Right lobe of liver (tissue), 6 donors: ENCODE results near the gene KRT17. TPM values are rescaled to one million over a fixed set of nuclear protein-coding genes. Genes with fewer than 3 reads are reported as not detected.
A peak's percentile ranks its signal among the peaks of the same experiment; 100 is the strongest.

Experiments used
- ATAC-seq, 4 donors: fragments of 200-7000 bp; cut with Tn5 transposase; one replicate each; pipeline ENCODE4 v1.9.1; 2020; ENCODE audit warnings: mild to moderate bottlenecking in 4 of 4, moderate library complexity in 4 of 4
- DNase-seq, 3 donors: peaks; one replicate each; pipeline ENCODE4 v3.0.0-alpha.2; 2020
- H3K27ac ChIP-seq, 3 donors: fragments of 200-600 bp; one replicate each; pipeline ENCODE4 v1.8.0; 2022
- H3K27me3 ChIP-seq, 2 donors: fragments of 200-600 bp; one replicate each; pipeline ENCODE4 v1.8.0; 2022
- H3K36me3 ChIP-seq, 4 donors: fragments of 200-600 bp; sonication (generic) in 1 of 4; one replicate each; pipeline versions ENCODE4 v1.5.1 to v1.8.0; 2017 to 2022; ENCODE audit warnings: control low read depth in 1 of 4
- H3K4me1 ChIP-seq, 4 donors: fragments of 200-600 bp; sonication (generic) in 1 of 4; one replicate each; pipeline versions ENCODE4 v1.5.1 to v1.8.0; 2017 to 2022; ENCODE audit warnings: control low read depth in 1 of 4
- H3K4me3 ChIP-seq, 3 donors: fragments of 200-600 bp; one replicate each; pipeline ENCODE4 v1.8.0; 2022
- H3K9me3 ChIP-seq, 4 donors: fragments of 200-600 bp; sonication (generic) in 1 of 4; one replicate each; pipeline versions ENCODE4 v1.5.1 to v1.8.0; 2017 to 2022; ENCODE audit warnings: control low read depth in 1 of 4
- CTCF ChIP-seq, 4 donors: fragments of 200-600 bp in 3 of 4; fragments of 450-650 bp in 1 of 4; IDR thresholded peaks; one replicate each; pipeline versions ENCODE4 v1.5.1 to v1.8.0; 2016 to 2022; ENCODE audit warnings: antibody characterized with exemption in 4 of 4, mild to moderate bottlenecking in 2 of 4
- POLR2A ChIP-seq: fragments of 450-650 bp; IDR thresholded peaks from one replicate; pipeline ENCODE4 v1.6.1; 2017; ENCODE audit warnings: antibody characterized with exemption, mild to moderate bottlenecking
- WGBS: methylation state at CpG from one replicate; pipeline ENCODE4 v1.1.6; 2018; ENCODE audit warnings: low coverage, low lambda C conversion rate; ENCODE audit not compliant: insufficient coverage; ENCODE audit errors: missing lambda C conversion rate; 5-methylcytosine and 5-hydroxymethylcytosine counted together
- intact Hi-C, 2 donors: fragments of 100-400 bp; cut with DNase I; formaldehyde crosslinking; loops; one replicate each; pipeline versions ENCODE4 v1.11.2 to v1.14.1; 2022
- total RNA-seq, 6 experiments: library from RNA; depleted of rRNA in 2 of 6; stranded (reverse); fragments of >200 nt in 2 of 6; fragmentation: NEBNext Ultra II Directional in 3 of 6; extraction: Animal tissue kit (Norgen Biotek cat#: 25700) in 3 of 6; gene quantifications; one replicate each; pipeline versions ENCODE4 v1.1.0 to v1.2.4, GENCODE V29; 2016 to 2023
- donor health status: DM: no; HTN: yes; CAD: no.
- donor health status: DM: no; HTN: no; CAD: no.
- donor health status: DM: no; HTN: no; CAD: no.
- donor health status: DM: no; HTN: yes; CAD: no.
- donor health status: DM: no; HTN: yes; CAD: no.

The KRT17 gene
- total RNA-seq, 6 experiments from 2014 or later: not detected

- Histone ChIP-seq H3K4me3 (no peak overlapping the region), H3K36me3 (no peaks in the 10 kb centered on the region), H3K4me1 (no peaks in the 10 kb centered on the region), H3K9me3 (no peaks in the 10 kb centered on the region), H3K27ac (no peak overlapping the region), H3K27me3 (no peaks in the 10 kb centered on the region)
- no peak for DNase-seq
- 80% methylated on average over 1 of the region's 12 CpGs for WGBS
- no peak for ATAC-seq
- TF ChIP-seq CTCF (IDR thresholded peaks at IDR 0.05): no peak
- intact Hi-C loops: loop anchor here (10.0 kb wide), 3 partner anchors 103 to 853 kb away; no protein-coding TSS in a partner anchor
Measured at GRCh38 chr17:41657936-41658335, 33.6 kb upstream of the KRT17 start.

GRCh38 chr17:41657176-41657754 lies 32.9 kb upstream of the KRT17 start:
- H3K4me1 ChIP-seq: no peaks in the 10 kb centered on the region
- DNase-seq (no peak), ATAC-seq (no peak)
- no peaks in the 10 kb centered on the region for H3K36me3 ChIP-seq
- TF ChIP-seq CTCF (IDR thresholded peaks at IDR 0.05): no peak
- TF ChIP-seq POLR2A: no peak
- WGBS: no CpG with 5 or more reads among the region's 16 CpGs
- no peak overlapping the region for H3K27ac ChIP-seq
- H3K27me3 ChIP-seq: no peaks in the 10 kb centered on the region
- intact Hi-C loops: loop anchor here (10.0 kb wide), 3 partner anchors 102 to 852 kb away; no protein-coding TSS in a partner anchor
- no peaks in the 10 kb centered on the region for H3K9me3 ChIP-seq
- H3K4me3 ChIP-seq: no peak overlapping the region

DNA sequence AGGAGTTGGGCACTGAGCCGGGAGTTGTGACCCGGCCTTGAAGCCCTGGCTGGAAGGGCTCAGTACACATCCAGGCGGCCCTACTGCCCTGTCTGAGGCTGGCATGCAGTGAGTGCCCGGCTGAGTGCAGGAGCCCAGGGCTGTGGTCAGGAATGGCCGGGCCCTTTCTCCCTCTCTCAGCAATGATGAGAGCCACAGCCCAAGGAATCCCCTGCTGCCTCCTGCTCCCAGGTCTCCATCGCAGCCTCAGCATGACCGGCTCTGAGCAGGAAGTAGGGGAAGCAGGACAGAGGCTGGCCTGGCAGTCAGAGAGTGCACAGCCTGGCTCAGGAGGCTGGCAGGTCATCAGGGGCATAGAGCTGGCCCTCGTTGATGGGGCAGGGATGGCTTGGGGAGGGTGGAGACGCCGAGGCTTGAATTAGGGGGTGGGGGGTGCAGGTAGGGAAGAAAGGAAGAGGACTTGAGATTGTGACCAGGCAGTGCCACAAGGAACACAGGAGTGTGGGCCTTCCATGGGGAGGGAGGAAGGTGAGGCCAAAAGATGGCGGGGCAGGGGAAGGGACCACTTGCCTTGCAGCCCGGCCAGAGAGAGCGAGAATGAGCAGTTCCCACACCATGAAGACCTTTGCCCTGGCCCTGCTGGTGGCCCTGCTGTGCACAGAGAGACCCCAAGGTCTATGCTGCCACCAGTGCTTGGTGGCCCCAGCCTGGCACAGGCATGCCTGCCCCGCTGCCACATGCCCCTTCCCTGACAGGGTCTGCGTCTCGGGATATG lies 32.1 kb upstream of the KRT17 start:
- DNase-seq: no peak
- ATAC-seq: no peak
- intact Hi-C loops: loop anchor here (10.0 kb wide), 3 partner anchors 102 to 852 kb away; no protein-coding TSS in a partner anchor
- Histone ChIP-seq H3K36me3 (no peaks in the 10 kb centered on the region), H3K4me1 (no peaks in the 10 kb centered on the region), H3K4me3 (no peak overlapping the region), H3K9me3 (no peaks in the 10 kb centered on the region), H3K27ac (no peak overlapping the region), H3K27me3 (no peaks in the 10 kb centered on the region)
- TF ChIP-seq POLR2A: no peak
- no peak for TF ChIP-seq CTCF (IDR thresholded peaks at IDR 0.05)
- WGBS: 64% methylated on average over 3 of the region's 16 CpGs

DNA sequence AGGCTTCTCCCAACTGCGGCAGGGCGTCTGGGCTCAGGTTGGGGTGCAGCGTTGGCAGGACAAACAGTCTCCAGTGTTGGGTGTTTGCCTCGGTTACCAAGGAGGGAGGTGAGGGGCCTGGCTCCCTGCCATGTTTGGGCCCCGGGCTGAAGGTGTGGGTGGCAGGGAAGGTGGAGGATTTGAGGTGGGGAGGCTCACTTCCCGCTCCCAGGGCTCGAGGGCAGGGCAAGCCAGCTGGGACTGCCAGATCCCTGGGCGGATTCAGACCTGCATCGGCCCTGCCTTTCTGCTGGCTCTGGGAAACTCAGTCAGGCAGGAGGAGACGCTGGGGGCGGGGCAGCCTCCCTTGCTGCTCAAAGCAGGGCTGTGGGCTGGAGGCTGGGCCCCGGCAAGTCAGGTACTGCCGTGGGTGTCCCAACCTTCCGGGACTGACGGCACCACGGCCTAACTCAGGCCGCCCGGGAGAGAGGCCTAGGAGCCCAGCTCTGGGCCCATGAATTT lies 31.3 kb upstream of the KRT17 start:
- ATAC-seq (peak in 1 of 4 donors; percentile 14), DNase-seq (no peak)
- no peaks in the 10 kb centered on the region for H3K4me1 ChIP-seq
- H3K27me3 ChIP-seq: no peaks in the 10 kb centered on the region
- TF ChIP-seq CTCF (IDR thresholded peaks at IDR 0.05) (no peak), POLR2A (no peak)
- H3K9me3 ChIP-seq: no peaks in the 10 kb centered on the region
- no peak overlapping the region for H3K4me3 ChIP-seq
- H3K27ac ChIP-seq: no peak overlapping the region
- WGBS: 80% methylated on average over 3 of the region's 18 CpGs
- no peaks in the 10 kb centered on the region for H3K36me3 ChIP-seq
- intact Hi-C loops: loop anchor here (10.0 kb wide), 3 partner anchors 101 to 851 kb away; no protein-coding TSS in a partner anchor
